Keratinocyte (primary cell): ENCODE results near the gene ZNF559. TPM values are rescaled to one million over a fixed set of nuclear protein-coding genes. Genes with fewer than 3 reads are reported as not detected.

Source experiments
- DNase-seq: peaks from one replicate; pipeline ENCODE4 v3.0.0-alpha.2; 2011; ENCODE audit warnings: low read depth, missing footprints, low spot score
- FAIRE-seq: peaks from 2 replicates; lab custom pipeline; 2011; peaks lifted over from hg19 to GRCh38; lab: Jason Lieb, UNC
- H2AFZ ChIP-seq: 2 replicates; pipeline ENCODE4 v1.6.0; 2012; ENCODE audit warnings: low read length, control low read depth, inconsistent platforms; ENCODE audit not compliant: control insufficient read depth
- H3K27ac ChIP-seq: 2 replicates; pipeline ENCODE4 v1.5.1; 2011; ENCODE audit warnings: low read length; ENCODE audit not compliant: control insufficient read depth, insufficient read depth
- H3K27me3 ChIP-seq: 3 replicates; pipeline ENCODE4 v1.6.0; 2011; ENCODE audit warnings: low read length; ENCODE audit not compliant: control insufficient read depth, insufficient read depth; ENCODE audit errors: extremely low read depth
- H3K36me3 ChIP-seq, 2 experiments: 2 replicates in 1 of 2; 3 replicates in 1 of 2; pipeline ENCODE4 v1.5.1; 2011; ENCODE audit warnings: low read length in 2 of 2, mild to moderate bottlenecking in 1 of 2; ENCODE audit not compliant: control insufficient read depth in 2 of 2, insufficient read depth in 2 of 2; ENCODE audit errors: extremely low read depth in 1 of 2
- H3K4me1 ChIP-seq: 3 replicates; pipeline ENCODE4 v1.5.1; 2011; ENCODE audit warnings: low read length; ENCODE audit not compliant: control insufficient read depth, insufficient read depth; ENCODE audit errors: extremely low read depth
- H3K4me2 ChIP-seq: 3 replicates; pipeline ENCODE4 v1.6.0; 2011; ENCODE audit warnings: low read depth, low read length; ENCODE audit not compliant: control insufficient read depth, insufficient read depth; ENCODE audit errors: extremely low read depth
- H3K4me3 ChIP-seq, 3 experiments: fragments of 200-600 bp in 1 of 3; sonication (generic) in 1 of 3; 2 replicates in 2 of 3; 3 replicates in 1 of 3; pipeline ENCODE4 v1.5.1; 2011 to 2016; ENCODE audit warnings: low read length in 3 of 3, mild to moderate bottlenecking in 3 of 3, control low read depth in 2 of 3, inconsistent platforms in 1 of 3, low read depth in 1 of 3, mixed read lengths in 1 of 3, mixed run types in 1 of 3, moderate library complexity in 1 of 3; ENCODE audit not compliant: control insufficient read depth in 2 of 3, insufficient read depth in 2 of 3; ENCODE audit errors: extremely low read depth in 1 of 3
- H3K79me2 ChIP-seq: 2 replicates; pipeline ENCODE4 v1.6.0; 2012; ENCODE audit warnings: low read length; ENCODE audit not compliant: control insufficient read depth, insufficient read depth
- H3K9ac ChIP-seq: 3 replicates; pipeline ENCODE4 v1.6.0; 2011; ENCODE audit warnings: low read length; ENCODE audit not compliant: control insufficient read depth, insufficient read depth; ENCODE audit errors: extremely low read depth
- H3K9me1 ChIP-seq: 3 replicates; pipeline ENCODE4 v1.6.0; 2011; ENCODE audit warnings: low read length; ENCODE audit not compliant: control insufficient read depth, insufficient read depth; ENCODE audit errors: extremely low read depth
- H3K9me3 ChIP-seq: 2 replicates; pipeline ENCODE4 v1.5.1; 2012; ENCODE audit warnings: low read depth, low read length; ENCODE audit not compliant: control insufficient read depth
- H4K20me1 ChIP-seq: 3 replicates; pipeline ENCODE4 v1.6.0; 2011; ENCODE audit warnings: low read length; ENCODE audit not compliant: control insufficient read depth, insufficient read depth; ENCODE audit errors: extremely low read depth
- CTCF ChIP-seq, 3 experiments: IDR thresholded peaks in 1 of 3; conservative IDR thresholded peaks in 1 of 3; optimal IDR thresholded peaks in 1 of 3; 2 replicates in 2 of 3; 3 replicates in 1 of 3; pipeline versions ENCODE3 to v1.5.1; 2011; ENCODE audit warnings: low read length in 3 of 3, mild to moderate bottlenecking in 3 of 3, moderate library complexity in 2 of 3, control low read depth in 1 of 3, inconsistent platforms in 1 of 3; ENCODE audit not compliant: insufficient read depth in 2 of 3; ENCODE audit errors: extremely low read depth in 1 of 3
- EZH2 ChIP-seq: IDR thresholded peaks from one replicate; pipeline ENCODE4 v1.6.1; 2012; ENCODE audit warnings: inconsistent platforms, mild to moderate bottlenecking, low read length, moderate library complexity
- dilution Hi-C: fragments of 300-500 bp; cut with MboI; formaldehyde crosslinking; loops from one replicate; pipeline ENCODE4 v1.7.0; 2020; ENCODE audit warnings: low sequenced_read_pairs; ENCODE audit not compliant: extremely low pct_ligation_motif_present
- polyA plus RNA-seq, 5 experiments: library from polyadenylated mRNA; depleted of rRNA in 3 of 5; stranded (reverse) in 3 of 5; stranded (forward) in 1 of 5; unstranded in 1 of 5; fragments of >200 nt; gene quantifications; 1 replicate in 1 of 5; 2 replicates in 3 of 5; 3 replicates in 1 of 5; pipeline versions ENCODE4 v1.2.1 to v1.2.3, GENCODE V29; 2011 to 2012; ENCODE audit warnings: missing spikeins in 2 of 5, low read depth in 1 of 5, low replicate concordance in 1 of 5

ZNF559 gene
- polyA plus RNA-seq, 1 donor (not counting 4 experiments of a cell fraction or from before 2014, with no cell fraction given) = 12.8 TPM

- Histone ChIP-seq H3K9me1 (no peaks in the 10 kb centered on the region), H3K9me3 (peaks cover 5% of the 10 kb centered on the region), H3K9ac (no peak overlapping the region), H3K36me3 (peaks cover 0 to 2% of the 10 kb centered on the region in 2 experiments), H3K4me1 (no peaks in the 10 kb centered on the region), H3K27ac (no peak overlapping the region), H4K20me1 (no peaks in the 10 kb centered on the region), H2AFZ (no peak overlapping the region), H3K79me2 (no peaks in the 10 kb centered on the region), H3K27me3 (no peaks in the 10 kb centered on the region), H3K4me2 (no peak overlapping the region), H3K4me3 (no peak overlapping the region)
- dilution Hi-C loops = no loop called here
- TF ChIP-seq CTCF (optimal IDR thresholded peaks at IDR 0.05 in 1 of 3, IDR thresholded peaks at IDR 0.05 in 1 of 3, conservative IDR thresholded peaks at IDR 0.05 in 1 of 3; ENCODE audit: extremely low read depth in 1 of 3, insufficient read depth in 2 of 3, low read length in 3 of 3) = no peak
- no peak for TF ChIP-seq EZH2
- no peak for DNase-seq
- FAIRE-seq = no peak
These were observed 6.0 kb downstream of the ZNF559 start for GRCh38 chr19:9329999-9330398.

DNA sequence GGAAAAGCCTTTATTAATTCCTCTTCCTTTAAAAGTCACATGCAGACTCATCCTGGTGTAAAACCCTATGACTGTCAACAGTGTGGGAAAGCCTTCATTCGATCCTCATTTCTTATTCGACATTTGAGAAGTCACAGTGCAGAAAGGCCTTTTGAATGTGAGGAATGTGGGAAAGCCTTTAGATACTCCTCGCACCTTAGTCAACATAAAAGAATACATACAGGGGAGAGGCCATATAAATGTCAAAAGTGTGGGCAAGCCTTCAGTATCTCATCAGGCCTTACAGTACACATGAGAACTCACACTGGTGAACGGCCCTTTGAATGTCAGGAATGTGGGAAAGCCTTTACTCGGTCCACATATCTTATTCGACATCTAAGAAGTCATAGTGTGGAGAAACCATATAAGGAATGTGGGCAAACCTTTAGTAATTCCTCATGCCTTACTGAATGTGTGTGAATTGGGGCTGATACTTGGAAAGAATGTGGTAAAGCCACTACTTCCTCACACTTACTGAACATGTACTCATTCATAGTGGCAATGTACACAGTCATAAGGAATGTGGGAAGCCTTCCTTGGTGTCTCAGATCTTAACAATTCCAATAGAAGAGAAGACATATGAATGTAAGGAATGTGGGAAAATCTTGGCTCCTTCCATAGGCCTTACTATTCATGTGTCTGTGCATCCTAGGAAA, 18.8 kb downstream of the ZNF559 start:
- Histone ChIP-seq H3K4me3 (no peak overlapping the region), H3K9me1 (no peaks in the 10 kb centered on the region), H3K27me3 (no peaks in the 10 kb centered on the region), H4K20me1 (no peaks in the 10 kb centered on the region), H3K36me3 (peaks cover 0 to 4% of the 10 kb centered on the region in 2 experiments), H3K4me2 (no peak overlapping the region), H3K4me1 (no peaks in the 10 kb centered on the region), H3K27ac (no peak overlapping the region), H2AFZ (no peak overlapping the region), H3K9ac (no peak overlapping the region), H3K79me2 (no peaks in the 10 kb centered on the region), H3K9me3 (peaks cover 30% of the 10 kb centered on the region)
- no peak for TF ChIP-seq EZH2
- dilution Hi-C loops = no loop called here
- FAIRE-seq = no peak
- DNase-seq = no peak

- no peaks in the 10 kb centered on the region for H3K79me2 ChIP-seq
- no peak overlapping the region for H3K27ac ChIP-seq
- H3K36me3 ChIP-seq = no peaks in the 10 kb centered on the region
- no peaks in the 10 kb centered on the region for H3K27me3 ChIP-seq
- H3K4me3 ChIP-seq = no peak overlapping the region
- no peaks in the 10 kb centered on the region for H3K4me1 ChIP-seq
- dilution Hi-C loops = no loop called here
- DNase-seq (no peak), FAIRE-seq (no peak)
- no peak overlapping the region for H3K4me2 ChIP-seq
- H3K9me3 ChIP-seq = peaks cover 20% of the 10 kb centered on the region
- H3K9ac ChIP-seq = no peak overlapping the region
- no peaks in the 10 kb centered on the region for H4K20me1 ChIP-seq
- H2AFZ ChIP-seq = no peak overlapping the region
- no peak for TF ChIP-seq CTCF (optimal IDR thresholded peaks at IDR 0.05 in 1 of 3, IDR thresholded peaks at IDR 0.05 in 1 of 3, conservative IDR thresholded peaks at IDR 0.05 in 1 of 3; ENCODE audit: extremely low read depth in 1 of 3, insufficient read depth in 2 of 3, low read length in 3 of 3)
- H3K9me1 ChIP-seq = no peaks in the 10 kb centered on the region
These were observed 21.0 kb downstream of the ZNF559 start for GRCh38 chr19:9345005-9345404.
